Activated CD8-positive, alpha-beta memory T cell treated with anti-CD3 and anti-CD28 coated beads, Interleukin-2, amount 50 U/mL, for 24 hours (primary cell): ENCODE results near the gene IMMP2L.
"Not testable (repeated sequence)": the region's sequence is repeated elsewhere in the genome, so short reads cannot be mapped to it uniquely, and the experiment has no call there.

Source experiments
- DNase-seq: peaks from one replicate; pipeline ENCODE4 v3.0.0-alpha.2; 2020; ENCODE audit errors: extremely low read depth

The IMMP2L gene

DNA sequence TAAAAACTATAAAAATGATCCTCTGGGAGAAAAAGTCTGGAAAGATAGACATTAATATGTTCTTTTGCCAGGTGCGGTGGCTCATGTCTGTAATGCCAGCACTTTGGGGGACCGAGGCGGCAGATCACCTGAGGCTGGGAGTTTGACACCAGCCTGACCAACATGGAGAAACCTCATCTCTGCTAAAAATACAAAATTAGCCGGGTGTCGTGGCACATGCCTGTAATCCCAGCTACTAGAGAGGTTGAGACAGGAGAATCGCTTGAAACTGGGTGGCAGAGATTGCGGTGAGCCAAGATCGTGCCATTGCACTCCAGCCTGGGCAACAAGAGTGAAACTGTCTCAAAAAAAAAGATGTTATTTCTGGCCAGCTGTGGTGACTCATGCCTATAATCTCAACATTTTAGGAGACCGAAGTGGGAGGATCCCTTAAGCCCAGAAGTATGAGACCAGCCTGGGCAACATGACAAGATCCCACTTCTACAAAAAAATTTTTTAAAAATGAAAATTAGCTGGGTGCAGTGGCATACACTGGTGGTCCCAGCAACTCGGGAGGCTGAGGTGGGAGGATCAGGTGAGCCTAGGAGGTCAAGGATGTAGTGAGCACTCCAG lies 573.3 kb downstream of the IMMP2L start:
- DNase-seq: no peak

DNA sequence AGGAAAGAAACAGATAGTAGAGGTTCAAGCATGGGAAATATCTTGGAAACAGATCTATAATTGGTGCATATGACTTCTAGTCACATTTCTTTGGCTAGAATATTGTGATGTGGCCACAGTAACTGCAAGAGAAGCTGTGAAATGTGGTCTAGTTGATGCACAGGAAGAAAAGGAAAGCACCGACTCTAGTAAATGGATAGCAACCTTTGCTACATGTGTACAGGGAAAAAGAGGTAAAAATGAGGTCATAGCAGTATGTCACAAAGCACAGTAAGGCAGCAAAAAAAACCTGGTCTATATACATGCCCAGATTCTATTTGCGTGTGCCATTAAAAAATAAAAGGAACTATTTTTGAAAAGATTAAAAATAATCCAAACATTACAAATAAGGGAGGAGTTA lies 573.9 kb downstream of the IMMP2L start:
- no peak for DNase-seq

DNA sequence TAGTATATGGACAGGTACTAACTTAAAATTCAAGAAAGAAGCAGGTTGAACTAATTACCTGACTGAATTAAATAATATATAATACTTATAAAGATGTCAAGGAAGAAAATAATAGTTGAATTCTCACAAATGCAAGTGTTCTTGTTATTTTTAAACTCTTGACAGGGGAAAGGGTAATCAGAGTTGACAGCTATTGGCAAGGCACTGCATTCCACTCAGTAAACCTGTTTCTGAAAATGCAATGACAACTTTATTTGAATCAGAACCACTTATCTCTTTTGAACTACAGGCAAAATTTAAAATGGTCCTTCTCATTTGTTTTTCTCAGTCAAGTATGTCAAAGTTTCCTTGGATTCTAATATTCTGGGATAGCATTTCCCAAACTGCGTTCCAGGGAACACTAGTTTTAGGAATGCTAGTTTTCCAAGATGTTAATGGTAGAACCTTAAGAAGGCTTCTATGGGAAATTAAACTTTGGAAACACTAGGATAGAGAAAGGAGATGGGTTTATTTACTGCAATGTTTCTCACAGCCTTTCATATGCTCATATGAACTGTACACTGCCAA lies 575.1 kb downstream of the IMMP2L start:
- no peak for DNase-seq

DNA sequence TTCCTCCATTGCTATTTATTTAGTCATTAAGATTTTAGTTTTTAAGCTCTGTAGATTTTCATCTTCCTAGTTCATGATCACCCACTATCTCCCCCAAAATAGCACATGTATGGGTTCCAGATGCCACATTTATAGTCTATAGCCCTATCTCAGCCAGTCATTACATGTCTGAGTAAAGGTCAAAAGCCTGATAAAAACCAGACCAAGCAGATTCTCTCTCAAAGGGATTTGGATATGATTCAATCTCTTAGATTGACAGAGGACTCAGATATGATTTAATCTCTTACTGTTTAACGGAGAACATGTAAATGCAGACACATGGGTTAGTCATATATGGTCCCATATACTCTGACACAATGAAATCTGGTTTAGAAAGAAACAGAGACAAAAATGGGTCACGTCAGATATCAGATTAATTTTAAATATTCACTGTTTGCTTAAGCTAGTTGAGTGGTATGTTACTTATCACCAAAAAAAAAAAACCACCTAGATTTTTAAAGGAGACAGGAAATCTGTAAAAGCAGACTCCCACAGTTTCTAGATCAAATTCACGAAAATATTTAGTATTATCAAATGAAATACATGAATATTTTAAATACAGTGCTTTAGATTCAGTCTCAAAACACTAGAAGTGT lies 578.4 kb downstream of the IMMP2L start:
- DNase-seq: no peak

DNA sequence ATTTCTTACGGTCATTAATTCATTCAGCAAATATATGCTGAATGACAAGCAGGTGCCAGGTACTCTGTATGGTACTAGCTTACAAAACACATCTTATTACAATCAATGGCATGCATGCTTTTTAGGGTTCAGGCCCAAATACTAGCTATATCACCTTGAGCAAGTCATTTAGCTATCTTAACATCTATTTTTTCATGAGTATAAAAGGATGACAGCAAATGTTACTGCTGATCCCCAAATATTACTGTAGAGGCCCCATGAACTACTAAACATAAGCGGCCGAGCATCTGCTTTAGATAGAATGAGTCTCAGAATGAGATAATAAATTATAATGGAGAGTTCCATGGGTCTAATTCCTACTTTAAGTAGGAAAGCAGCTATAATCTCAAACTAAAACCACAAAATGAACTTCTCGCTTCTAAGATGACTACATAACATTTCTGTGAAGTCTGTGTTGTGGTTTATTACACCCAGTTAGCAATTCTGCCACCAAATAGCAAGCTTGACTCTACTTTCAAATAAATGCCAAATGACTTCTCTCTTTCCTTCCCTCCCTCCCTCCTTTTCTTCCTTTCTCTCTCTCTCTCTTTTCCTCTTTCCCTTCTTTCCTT lies 585.1 kb downstream of the IMMP2L start:
- DNase-seq: no peak

DNA sequence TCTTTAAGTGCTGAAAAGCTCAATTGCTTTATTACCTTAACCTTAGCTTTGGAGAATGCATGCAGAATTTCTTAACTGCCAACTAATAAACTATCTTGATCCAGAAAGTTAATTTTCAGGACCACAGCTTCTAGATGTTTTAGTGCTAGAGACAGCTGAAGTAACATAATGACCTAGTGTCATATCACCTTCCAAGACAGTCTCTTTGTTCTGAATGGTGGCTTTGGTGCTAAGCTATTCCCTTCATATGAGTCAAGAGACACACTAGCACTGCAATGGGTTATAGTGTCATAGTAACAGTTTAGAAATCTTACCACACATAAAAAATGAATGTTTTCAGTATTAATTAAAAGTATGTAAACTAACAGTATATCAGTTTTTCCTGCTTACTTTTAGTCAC lies 586.8 kb downstream of the IMMP2L start:
- no peak for DNase-seq

DNA sequence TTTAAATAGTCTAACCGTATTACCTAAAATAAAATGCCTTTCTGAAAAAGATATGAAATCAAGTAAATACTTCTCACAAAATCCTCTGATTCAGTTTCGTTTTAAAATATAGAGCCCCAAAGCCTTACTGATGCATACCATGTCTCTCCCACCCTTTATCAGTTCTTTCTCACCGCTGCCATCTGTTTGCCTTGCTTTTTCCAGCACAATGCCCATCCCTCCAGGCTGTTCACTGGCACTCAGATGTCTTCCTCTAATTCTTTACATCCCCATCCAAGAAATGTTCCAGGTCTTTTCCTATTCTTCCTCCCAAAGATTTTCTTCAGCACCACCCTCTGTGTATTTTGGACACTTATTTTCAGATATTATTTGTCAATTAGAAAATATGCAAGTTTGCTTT lies 587.9 kb downstream of the IMMP2L start:
- no peak for DNase-seq

DNA sequence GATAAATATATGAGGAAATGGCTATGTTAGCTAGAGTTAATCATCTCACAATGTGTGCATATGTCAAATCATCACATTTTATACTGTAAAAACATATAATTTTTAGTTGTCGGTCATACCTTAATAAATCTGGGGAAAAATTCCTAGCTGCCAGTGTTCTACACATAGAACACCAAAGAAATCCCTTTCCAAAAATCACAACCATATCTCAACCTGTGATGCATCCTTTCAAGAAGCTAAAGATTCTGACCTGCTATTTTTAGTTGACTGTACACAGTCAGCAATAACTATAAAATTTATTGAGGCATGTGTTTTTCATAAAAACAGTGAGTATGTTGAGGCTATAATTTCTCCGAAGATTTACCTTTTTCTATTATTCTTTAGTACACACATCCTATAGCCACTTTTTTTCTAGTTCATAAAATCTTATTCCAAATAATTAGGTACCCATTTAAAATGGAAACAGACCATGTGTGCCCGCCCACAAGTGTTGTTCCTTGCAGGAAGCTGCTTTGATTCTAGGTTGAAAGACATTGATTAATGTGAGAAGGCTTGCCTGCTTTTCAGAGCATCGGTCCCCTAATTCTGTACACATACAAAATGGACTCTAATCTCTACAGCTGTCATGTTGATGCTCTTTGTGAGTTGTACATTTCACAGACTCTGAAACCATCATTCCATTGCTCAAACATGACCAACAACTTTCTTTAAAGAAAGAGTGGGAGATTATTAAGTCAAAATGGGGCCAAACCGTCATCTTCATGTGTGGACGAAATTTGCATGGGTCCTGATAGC lies 588.9 kb downstream of the IMMP2L start:
- DNase-seq: no peak

DNA sequence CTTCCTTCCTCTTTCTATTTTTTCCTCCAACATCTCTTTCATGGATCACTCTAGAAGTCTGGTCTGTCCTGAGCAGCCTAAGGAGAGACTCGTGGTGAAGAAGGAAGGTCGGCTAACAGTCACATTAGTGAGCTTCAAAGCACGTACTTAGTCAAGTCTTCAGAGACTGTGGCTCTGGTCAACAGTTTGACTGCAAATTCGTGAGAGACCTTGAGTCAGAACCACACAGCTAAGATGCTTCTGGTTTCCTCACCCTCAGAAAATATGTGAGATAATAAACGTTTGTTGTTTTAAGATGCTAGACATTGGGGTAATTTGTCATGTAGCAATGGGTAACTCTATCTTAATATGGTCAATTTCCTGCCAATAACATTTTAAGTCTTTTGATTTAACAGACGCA lies 597.5 kb downstream of the IMMP2L start:
- no peak for DNase-seq

DNA sequence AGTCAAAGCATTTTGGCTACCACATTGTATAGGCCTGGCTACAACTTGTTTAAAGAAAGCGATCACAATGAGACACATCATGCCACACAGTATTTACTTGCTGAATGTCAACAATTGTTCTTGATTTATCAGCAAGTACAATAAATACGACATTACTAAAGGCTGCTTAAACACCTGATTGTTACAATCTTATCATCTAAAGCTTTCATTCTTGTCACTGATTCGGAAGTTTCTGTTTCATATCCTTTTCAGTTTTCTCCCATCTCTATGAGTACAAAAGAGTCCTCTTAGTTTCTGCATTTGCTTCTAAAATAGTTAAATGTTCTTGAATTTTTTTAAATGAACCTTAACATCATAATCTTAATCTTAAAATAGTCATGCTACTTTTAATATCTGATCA lies 599.5 kb downstream of the IMMP2L start:
- no peak for DNase-seq

DNA sequence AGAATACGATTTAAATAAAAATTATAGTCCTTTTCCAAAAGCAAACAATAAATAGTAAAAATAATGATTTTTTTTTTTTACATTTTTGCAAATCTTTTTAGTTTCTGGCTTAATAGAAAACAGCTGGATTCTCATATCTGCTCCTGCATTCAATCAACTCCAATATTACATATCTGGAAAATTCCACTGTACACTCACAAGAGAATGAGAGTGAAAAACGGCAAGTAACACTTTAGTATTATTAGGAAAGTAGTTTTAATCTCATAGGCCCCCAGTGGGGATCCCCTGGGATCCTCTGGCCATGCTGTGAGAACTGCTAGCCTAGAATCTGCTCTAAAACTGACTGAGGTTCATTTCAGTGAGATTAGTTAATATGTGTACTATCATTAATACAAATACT lies 599.9 kb downstream of the IMMP2L start:
- DNase-seq: no peak

DNA sequence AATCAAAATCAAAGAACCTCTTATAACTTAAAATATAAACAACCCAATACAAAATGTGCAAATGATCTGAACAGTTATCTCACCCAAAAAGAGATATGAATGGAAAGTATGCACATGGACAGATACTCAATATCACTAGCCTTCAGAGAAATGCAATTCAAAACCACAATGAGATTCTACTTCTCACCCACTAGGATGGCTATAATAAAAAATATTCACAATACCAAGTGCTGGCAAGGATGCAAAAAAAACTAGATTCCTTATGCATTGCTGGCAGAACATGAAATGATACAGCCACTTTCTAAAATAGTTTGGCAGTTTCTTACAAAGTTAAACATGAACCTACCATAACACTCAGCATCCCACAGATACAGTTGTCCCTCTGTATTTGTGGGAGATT lies 601.5 kb downstream of the IMMP2L start:
- DNase-seq: no peak

DNA sequence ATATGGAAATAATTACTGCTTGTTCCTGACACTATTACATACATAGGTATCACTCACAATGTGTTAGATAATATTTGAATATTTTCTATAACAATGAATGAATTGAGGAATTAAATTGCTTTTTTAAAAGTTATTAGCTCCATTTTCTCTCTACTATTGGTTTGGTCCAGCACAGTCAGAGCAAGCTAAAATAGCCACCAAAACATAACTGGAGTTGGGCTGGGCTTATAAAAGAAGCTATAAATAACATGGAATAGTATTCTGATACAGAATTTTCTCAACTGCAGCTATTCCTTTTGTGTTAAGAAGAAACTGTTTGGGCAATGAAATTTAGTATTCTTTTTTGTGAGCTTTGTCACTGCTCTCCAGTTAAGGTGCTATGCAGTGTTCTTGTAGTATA lies 614.0 kb downstream of the IMMP2L start:
- no peak for DNase-seq

DNA sequence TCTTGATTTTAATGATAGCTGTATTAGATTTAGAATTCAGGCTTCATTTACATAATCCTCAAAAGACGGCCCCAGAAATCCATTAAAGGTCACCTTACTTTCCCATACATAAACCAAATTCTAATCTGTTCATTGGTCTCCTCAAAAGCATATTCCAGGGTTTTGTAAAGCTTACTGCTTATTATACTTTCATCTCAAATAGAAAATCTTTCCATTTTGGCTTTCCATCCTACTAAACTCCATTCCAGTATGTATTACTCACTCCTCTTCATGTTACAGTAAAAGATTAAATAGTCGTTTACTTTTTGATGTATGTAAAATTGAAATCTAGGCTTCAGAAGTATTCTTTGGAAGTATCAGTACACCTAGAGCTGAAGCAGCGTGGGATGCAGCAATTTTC lies 614.9 kb downstream of the IMMP2L start:
- no peak for DNase-seq

DNA sequence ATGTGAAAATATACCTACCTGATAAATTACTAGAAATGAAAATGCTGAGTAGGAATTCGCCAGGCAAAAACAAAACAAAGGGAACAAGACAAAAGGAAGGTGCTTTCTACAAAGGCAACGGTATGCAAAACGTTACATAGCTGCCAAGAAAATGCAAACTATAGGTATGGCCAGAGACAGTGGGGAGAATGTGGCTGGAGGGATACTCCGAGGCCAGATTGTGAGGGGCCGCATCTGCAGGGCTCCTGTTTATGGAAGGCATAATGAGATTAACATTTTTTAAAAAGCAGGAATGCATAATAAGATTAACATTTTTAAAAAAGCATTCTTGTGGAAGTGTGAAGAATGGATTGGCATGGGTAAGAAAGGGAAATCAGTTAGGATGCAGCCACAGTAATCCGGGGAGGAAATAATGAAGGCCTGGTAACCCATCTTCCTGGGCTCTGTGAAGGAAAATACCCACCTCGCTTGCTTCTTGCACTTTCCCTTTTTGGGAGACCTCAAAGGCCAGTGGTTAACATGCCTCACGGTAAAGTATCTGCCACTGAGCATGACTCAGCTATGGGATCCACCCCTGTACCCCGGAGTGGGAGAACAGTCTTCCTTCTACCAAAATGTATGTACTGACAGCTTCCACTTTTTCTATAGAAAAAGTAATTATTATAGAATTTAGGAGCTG lies 617.2 kb downstream of the IMMP2L start:
- no peak for DNase-seq

DNA sequence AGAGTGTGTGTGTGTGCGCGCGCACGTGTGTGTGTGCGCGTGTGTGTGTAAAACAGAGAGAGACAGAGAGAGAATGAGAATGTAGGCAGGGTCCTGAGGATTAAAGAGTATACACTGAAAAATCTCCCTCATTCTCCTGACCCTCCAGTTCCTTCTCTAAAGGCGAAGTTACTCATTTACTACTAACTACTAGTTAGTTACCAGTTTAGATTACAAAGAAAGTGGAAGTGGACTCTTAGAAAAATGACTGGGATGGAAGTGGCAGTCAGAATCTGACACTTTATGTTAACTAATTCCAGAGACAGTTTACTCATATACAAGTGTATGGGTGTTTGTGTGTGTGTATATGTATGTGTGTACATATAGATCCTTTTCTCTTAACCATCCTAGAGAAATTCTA lies 617.8 kb downstream of the IMMP2L start:
- no peak for DNase-seq

DNA sequence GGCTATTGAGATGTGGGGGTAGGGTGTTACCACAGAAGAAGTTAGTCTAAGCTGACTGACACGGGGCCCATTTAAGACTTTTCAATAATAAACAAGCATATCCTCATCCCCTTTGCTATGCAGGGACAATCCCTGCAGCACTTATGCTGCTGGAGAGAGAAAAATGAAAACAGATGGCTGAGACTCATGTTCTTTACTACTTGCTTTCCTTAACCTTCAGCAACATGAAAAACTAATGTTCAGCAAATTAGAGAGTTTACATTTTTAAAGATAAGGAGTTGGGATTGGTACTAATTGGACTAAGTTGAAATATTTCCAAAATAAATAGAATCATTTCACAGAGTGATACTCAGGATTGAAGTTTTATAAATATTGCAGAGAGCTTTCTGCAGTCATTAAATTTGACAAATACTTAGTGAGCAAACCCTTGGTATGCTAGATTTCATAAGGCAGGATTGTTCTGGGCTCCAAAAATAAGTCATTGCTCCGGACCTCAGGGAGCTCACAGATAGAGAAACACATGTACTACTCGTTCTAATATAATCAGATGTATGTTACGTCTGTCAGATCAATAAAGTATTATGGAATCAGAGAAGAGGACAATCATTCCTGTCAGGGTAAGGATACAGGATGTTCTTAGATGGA lies 618.5 kb downstream of the IMMP2L start:
- DNase-seq: no peak

DNA sequence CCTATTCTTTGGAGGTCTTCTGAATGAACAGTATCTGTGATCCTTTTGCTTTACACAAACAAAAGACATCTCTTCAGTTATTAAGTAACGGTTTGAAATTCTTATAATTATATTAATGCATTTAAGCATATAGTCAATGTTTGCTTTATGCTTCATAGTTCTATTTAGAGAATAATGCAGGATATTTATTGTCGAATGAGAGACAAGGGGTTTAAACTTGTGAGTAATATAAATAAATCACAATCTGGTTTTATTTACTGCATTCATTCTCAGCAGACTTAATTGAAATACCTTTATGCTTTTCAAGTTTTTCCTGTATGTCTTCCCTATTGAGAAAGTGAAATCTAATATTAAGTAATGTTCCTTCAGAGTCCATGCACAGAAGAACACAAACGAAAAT lies 620.9 kb downstream of the IMMP2L start:
- DNase-seq: no peak

DNA sequence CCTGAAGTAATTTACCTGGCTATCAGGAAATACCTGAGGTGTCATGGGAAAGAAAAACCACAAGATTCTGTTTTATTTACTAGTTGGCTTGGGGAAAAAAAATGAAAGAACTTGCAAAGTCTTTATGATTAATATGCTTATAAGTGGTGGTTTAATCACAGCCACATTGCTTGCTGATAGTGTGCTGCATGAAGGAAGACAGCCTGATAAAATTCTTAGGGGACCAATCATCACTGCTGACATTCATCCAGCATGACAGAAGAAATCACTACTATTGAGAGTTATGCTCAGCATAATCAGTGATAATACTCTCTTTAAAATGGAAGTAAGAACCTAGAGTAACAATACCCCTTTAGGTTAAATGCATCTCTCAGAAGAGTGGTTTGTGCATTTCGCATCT lies 621.5 kb downstream of the IMMP2L start:
- DNase-seq: no peak

DNA sequence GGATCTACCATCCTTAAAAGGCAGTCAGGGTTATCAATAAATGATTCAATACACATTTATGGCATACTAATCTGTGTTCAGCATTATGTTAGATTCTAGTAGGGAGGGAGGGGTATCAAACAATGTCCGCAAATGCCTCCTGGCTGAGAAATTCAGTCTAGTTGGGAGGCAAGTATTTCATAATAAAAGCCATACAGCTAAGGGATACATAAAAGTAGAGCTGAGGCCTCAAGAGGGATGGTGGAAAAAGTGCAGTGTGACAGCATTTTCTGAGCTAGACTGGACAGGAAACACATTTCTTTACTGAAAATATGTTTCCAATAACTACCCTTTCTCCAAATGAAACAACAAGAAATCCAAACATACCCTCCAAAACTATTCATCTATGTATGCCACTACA lies 624.1 kb downstream of the IMMP2L start:
- no peak for DNase-seq

DNA sequence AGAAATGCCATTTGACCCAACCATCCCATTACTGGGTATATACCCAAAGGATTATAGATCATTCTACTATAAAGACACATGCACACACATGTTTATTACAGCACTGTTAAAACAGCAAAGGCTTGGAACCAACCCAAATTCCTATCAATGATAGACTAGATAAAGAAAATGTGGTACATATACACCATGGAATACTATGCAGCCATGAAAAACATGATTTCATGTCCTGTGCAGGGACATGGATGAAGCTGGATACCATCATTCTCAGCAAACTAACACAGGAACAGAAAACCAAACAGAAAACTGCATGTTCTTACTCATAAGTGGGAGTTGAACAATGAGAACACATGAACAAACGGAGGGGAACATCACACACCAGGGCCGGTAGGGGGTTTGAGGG lies 625.6 kb downstream of the IMMP2L start:
- not testable (repeated sequence) for DNase-seq
